Epithelial cell of proximal tubule (primary cell): Measurements from ENCODE around the gene AMH. TPM values are rescaled to one million over a fixed set of nuclear protein-coding genes. Genes with fewer than 3 reads are reported as not detected.
A peak's percentile ranks its signal among the peaks of the same experiment; 100 is the strongest.

Experiments used
- DNase-seq: peaks from one replicate; pipeline ENCODE4 v3.0.0-alpha.2; 2011; ENCODE audit warnings: low read depth
- H3K4me3 ChIP-seq: 2 replicates; pipeline ENCODE4 v1.5.1; 2011; ENCODE audit warnings: low read depth, mild to moderate bottlenecking, low read length
- total RNA-seq: library from RNA; depleted of rRNA; stranded (reverse); fragments of >200 nt; gene quantifications from 2 replicates; pipeline ENCODE4 v1.2.3, GENCODE V29; 2015
- TF ChIP-seq, protein P1 (sequence below): conservative IDR thresholded peaks from 2 replicates; pipeline ENCODE4 v1.5.1; 2012; ENCODE audit warnings: low read depth, mild to moderate bottlenecking, low read length

Gene AMH
- total RNA-seq, 1 donor from 2014 or later: 0.52 TPM

- TF ChIP-seq, protein P1, sequence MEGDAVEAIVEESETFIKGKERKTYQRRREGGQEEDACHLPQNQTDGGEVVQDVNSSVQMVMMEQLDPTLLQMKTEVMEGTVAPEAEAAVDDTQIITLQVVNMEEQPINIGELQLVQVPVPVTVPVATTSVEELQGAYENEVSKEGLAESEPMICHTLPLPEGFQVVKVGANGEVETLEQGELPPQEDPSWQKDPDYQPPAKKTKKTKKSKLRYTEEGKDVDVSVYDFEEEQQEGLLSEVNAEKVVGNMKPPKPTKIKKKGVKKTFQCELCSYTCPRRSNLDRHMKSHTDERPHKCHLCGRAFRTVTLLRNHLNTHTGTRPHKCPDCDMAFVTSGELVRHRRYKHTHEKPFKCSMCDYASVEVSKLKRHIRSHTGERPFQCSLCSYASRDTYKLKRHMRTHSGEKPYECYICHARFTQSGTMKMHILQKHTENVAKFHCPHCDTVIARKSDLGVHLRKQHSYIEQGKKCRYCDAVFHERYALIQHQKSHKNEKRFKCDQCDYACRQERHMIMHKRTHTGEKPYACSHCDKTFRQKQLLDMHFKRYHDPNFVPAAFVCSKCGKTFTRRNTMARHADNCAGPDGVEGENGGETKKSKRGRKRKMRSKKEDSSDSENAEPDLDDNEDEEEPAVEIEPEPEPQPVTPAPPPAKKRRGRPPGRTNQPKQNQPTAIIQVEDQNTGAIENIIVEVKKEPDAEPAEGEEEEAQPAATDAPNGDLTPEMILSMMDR: peak; percentile 96
- peak; percentile 62 for DNase-seq
- H3K4me3 ChIP-seq: peak within 1 kb of the TSS; percentile 94
Observed at GRCh38 chr19:2236314-2237050, 12.6 kb upstream of the AMH start, which contains the start of the genes PLEKHJ1 and SF3A2. Gene PLEKHJ1 (minus strand): TSS chr19:2236329. CDS start chr19:2236248, 81 bp downstream. Gene SF3A2 (plus strand): TSS chr19:2236824. CDS start chr19:2243419, 6,595 bp downstream.

GRCh38 chr19:2237051-2237868, 11.9 kb upstream of the AMH start:
- DNase-seq: no peak
- TF ChIP-seq, protein P1: no peak
- peak overlapping the region; percentile 94 for H3K4me3 ChIP-seq

GRCh38 chr19:2237869-2238153, 11.3 kb upstream of the AMH start:
- H3K4me3 ChIP-seq: peak overlapping the region; percentile 94
- TF ChIP-seq, protein P1: no peak
- no peak for DNase-seq

- TF ChIP-seq, protein P1: no peak
- H3K4me3 ChIP-seq: peak overlapping the region; percentile 58
- no peak for DNase-seq
Observed at GRCh38 chr19:2239173-2239572, 9.9 kb upstream of the AMH start.

DNA sequence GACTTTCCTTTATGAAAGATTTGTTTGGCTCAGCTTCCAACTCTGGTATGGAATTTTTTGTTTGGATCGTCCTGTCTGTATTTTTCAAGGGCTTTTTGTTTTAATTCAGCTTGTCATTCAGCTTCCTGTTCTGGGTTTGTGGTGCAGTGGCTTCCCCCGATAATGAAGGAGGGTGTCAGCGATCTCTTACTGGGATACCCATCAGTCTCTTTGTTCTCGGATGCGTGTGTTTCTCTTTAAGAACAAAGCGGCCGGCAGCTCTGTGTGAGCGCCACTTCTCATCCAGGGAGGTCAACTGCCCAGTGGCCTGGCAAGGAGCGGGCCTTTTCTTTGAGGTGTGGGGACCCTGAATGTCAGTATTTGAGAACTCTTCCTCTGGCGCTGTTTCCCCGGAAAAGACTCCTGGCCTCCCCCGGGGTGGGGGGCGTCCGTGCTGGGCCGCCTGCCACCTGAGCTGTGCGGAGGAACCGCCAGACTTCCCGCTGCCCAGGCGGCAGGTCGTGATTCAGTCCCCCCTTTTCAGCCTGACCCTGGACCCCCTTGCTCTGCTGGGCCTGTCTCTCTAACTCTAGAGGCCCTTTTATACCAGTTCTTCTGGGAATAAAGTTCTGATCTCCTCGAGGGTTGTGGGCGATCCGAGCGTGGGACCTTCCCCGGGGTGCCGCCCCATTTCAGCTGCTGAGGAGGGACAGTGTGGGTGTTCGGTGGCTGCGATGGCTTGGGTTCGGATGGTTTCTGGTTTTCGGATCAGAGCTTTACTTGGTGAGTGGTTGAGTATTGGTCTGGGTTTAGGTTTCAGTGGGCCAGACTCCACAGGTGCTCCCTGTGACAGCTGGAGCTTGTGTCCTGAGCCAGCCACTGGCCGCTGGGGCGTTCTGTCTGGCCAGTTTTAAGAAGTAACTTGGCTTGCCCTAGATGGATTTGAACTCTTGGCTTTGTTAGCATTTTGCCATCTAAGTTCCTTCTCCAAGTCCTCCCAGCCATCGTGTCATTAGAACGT, 9.1 kb upstream of the AMH start:
- DNase-seq: no peak
- TF ChIP-seq, protein P1: no peak
- peak overlapping the region; percentile 58 for H3K4me3 ChIP-seq

DNA sequence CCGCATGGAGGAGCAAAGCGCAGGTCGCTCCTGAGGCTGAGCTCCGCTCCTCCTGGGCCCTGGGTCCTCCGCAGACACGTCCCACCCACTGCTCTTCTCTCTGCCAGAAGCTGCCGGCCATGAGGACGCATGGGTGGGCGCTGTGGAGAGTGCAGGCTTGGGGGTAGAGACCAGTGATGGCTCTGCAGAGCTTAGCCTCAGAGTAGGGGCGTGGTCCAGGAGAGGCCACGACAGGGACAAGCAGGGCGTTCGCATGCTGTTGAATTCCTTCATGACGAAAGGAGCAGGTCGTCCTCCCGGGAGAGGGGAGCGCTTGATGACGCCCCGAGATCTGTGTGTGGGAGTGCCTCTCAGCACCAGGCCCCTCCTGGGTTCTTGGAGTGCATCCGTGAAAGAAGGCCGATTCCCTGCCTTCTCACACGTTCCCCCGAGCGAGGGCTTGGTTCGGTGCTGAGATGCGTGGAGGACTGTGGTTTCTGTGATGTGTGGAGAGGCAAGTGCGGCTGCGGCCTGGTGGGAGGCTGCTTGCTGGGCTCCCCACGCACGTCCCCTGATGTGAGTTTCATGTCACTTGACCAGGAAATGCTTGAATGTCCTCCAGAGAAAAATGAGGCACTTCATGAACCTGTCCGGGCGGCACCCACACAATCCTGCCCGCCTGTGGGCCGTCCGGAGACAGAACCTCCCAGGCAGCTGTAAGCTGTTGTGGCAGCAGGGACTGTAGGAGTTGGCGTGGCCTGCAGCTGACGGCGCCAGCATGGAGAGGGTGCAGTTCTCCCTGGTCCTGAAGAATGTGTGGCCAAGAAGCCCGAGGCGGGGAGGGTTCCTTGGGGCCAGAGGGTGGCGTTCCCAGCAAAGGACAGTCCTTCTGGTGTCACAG, 8.0 kb upstream of the AMH start:
- TF ChIP-seq, protein P1: no peak
- no peak overlapping the region for H3K4me3 ChIP-seq

More for the DNA sequence above, 8.0 kb upstream of the AMH start:
- no peak for DNase-seq
